Uterus (tissue), 2 donors: Measurements from ENCODE around the gene SF3A2.

Experiments
- CTCF ChIP-seq, 4 experiments: fragments of 200-600 bp in 2 of 4; fragments of 450-650 bp in 2 of 4; sonication (generic) in 2 of 4; IDR thresholded peaks; one replicate each; pipeline ENCODE4 v1.5.1; 2016 to 2019; ENCODE audit warnings: antibody characterized with exemption in 4 of 4, mild to moderate bottlenecking in 2 of 4, moderate library complexity in 1 of 4
- POLR2A ChIP-seq, 2 donors: fragments of 450-650 bp; IDR thresholded peaks; one replicate each; pipeline ENCODE4 v1.6.1; 2016; ENCODE audit warnings: antibody characterized with exemption in 2 of 2, mild to moderate bottlenecking in 1 of 2, moderate library complexity in 1 of 2

GRCh38 chr19:2197270-2197669, 39.4 kb upstream of the SF3A2 start:
- no peak for TF ChIP-seq POLR2A (IDR thresholded peaks at IDR 0.05)
- TF ChIP-seq CTCF (IDR thresholded peaks at IDR 0.05) = no peak
